OCI-LY3 (cell line): Measurements from ENCODE around the gene AOAH.
"Not testable (repeated sequence)": the region's sequence is repeated elsewhere in the genome, so short reads cannot be mapped to it uniquely, and the experiment has no call there.

Experiments
- EZH2phosphoT487 ChIP-seq: fragments of 200-600 bp; shearing (Covaris generic); IDR thresholded peaks from 2 replicates; pipeline ENCODE4 v1.6.1; 2018; ENCODE audit warnings: antibody characterized with exemption, mixed run types, low read depth
- TF ChIP-seq, protein P1 (sequence below): fragments of 200-600, 300-600 bp; sonication (generic); IDR thresholded peaks from 2 replicates; pipeline ENCODE4 v1.5.1; 2014; ENCODE audit warnings: antibody characterized with exemption, low read length, low read depth

DNA sequence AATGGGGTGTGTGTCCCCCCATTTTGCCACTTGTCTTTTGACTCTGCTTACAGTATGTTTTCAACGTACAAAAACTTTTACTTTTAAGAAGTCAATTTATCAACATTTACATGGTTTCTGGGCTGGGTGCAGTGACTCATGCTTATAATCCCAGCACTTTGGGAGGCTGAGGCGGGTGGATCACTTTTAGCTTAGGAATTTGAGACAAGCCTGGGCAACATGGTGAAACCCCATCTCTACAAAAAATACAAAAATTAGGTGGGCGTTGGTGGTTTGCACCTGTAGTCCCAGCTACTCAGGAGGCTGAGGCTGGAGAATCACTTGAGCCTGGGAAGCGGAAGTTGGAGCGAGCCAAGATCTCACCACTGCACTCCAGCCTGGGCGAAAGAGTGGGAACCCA, 227.1 kb downstream of the AOAH start:
- TF ChIP-seq, protein P1, sequence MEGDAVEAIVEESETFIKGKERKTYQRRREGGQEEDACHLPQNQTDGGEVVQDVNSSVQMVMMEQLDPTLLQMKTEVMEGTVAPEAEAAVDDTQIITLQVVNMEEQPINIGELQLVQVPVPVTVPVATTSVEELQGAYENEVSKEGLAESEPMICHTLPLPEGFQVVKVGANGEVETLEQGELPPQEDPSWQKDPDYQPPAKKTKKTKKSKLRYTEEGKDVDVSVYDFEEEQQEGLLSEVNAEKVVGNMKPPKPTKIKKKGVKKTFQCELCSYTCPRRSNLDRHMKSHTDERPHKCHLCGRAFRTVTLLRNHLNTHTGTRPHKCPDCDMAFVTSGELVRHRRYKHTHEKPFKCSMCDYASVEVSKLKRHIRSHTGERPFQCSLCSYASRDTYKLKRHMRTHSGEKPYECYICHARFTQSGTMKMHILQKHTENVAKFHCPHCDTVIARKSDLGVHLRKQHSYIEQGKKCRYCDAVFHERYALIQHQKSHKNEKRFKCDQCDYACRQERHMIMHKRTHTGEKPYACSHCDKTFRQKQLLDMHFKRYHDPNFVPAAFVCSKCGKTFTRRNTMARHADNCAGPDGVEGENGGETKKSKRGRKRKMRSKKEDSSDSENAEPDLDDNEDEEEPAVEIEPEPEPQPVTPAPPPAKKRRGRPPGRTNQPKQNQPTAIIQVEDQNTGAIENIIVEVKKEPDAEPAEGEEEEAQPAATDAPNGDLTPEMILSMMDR, result not testable (repeated sequence)
- not testable (repeated sequence) for TF ChIP-seq EZH2phosphoT487
